ENCODE data around the gene XKR8.

The XKR8 gene

DNA sequence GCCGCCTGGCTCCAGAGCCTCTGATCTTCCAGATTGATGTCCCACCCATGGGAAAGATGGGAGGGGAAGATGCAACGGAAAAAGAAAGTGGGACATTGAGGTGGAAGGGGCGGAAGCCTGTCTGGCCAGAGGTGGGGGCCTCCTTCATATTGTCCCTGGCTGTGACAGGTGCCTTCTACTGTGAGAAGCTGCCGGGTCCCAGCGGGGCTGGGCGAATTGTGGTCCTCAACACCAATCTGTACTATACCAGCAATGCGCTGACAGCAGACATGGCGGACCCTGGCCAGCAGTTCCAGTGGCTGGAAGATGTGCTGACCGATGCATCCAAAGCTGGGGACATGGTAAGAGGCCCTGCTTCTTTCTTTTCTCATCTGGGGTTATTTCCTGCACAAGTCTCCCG, 5.6 kb upstream of the XKR8 start:
- Histone ChIP-seq H3K9me3 (ENCODE audit: control insufficient read depth, insufficient read depth, low read length) (no peaks in the 10 kb centered on the region), H3K36me3 (ENCODE audit: control insufficient read depth, insufficient read depth, low read length) (peaks cover 15% of the 10 kb centered on the region), H3K27me3 (ENCODE audit: control insufficient read depth, insufficient read depth, low read length) (no peaks in the 10 kb centered on the region), H3K4me3 (ENCODE audit: low read length) (no peak overlapping the region), H3K27ac (ENCODE audit: low read length) (no peak overlapping the region), H3K4me1 (ENCODE audit: control insufficient read depth, insufficient read depth, low read length) (0 out of 2 replicates have a peak, but pooled peaks cover 2% of the 10 kb centered on the region)
- WGBS (ENCODE audit: insufficient coverage, insufficient read length), result no CpG with 5 or more reads among the region's 10 CpGs
- no peak for DNase-seq (ENCODE audit: low read depth, low spot score)

- DNase-seq (ENCODE audit: low read depth, low spot score), result no peak
- H3K27me3 ChIP-seq (ENCODE audit: control insufficient read depth, insufficient read depth, low read length), result no peaks in the 10 kb centered on the region
- 0 out of 2 replicates have a peak, but pooled peaks cover 2% of the 10 kb centered on the region for H3K4me1 ChIP-seq (ENCODE audit: control insufficient read depth, insufficient read depth, low read length)
- no peak overlapping the region for H3K27ac ChIP-seq (ENCODE audit: low read length)
- WGBS (ENCODE audit: insufficient coverage, insufficient read length), result no CpG with 5 or more reads among the region's 6 CpGs
- H3K9me3 ChIP-seq (ENCODE audit: control insufficient read depth, insufficient read depth, low read length), result no peaks in the 10 kb centered on the region
- H3K36me3 ChIP-seq (ENCODE audit: control insufficient read depth, insufficient read depth, low read length), result peaks cover 14% of the 10 kb centered on the region
- H3K4me3 ChIP-seq (ENCODE audit: low read length), result no peak overlapping the region
Observed at GRCh38 chr1:27955076-27955475, 4.7 kb upstream of the XKR8 start.

GRCh38 chr1:27956761-27957160, 3.0 kb upstream of the XKR8 start:
- peaks cover 14% of the 10 kb centered on the region for H3K36me3 ChIP-seq (ENCODE audit: control insufficient read depth, insufficient read depth, low read length)
- no peak overlapping the region for H3K27ac ChIP-seq (ENCODE audit: low read length)
- no peaks in the 10 kb centered on the region for H3K27me3 ChIP-seq (ENCODE audit: control insufficient read depth, insufficient read depth, low read length)

GRCh38 chr1:27957655-27958054, 2.1 kb upstream of the XKR8 start:
- H3K4me3 ChIP-seq (ENCODE audit: low read length), result no peak overlapping the region
- no CpG with 5 or more reads among the region's 5 CpGs for WGBS (ENCODE audit: insufficient coverage, insufficient read length)
- no peak overlapping the region for H3K27ac ChIP-seq (ENCODE audit: low read length)
- DNase-seq (ENCODE audit: low read depth, low spot score), result no peak
- no peaks in the 10 kb centered on the region for H3K9me3 ChIP-seq (ENCODE audit: control insufficient read depth, insufficient read depth, low read length)
- peaks cover 14% of the 10 kb centered on the region for H3K36me3 ChIP-seq (ENCODE audit: control insufficient read depth, insufficient read depth, low read length)
- no peaks in the 10 kb centered on the region for H3K27me3 ChIP-seq (ENCODE audit: control insufficient read depth, insufficient read depth, low read length)
- H3K4me1 ChIP-seq (ENCODE audit: control insufficient read depth, insufficient read depth, low read length), result 0 out of 2 replicates have a peak, but pooled peaks cover 5% of the 10 kb centered on the region

More at GRCh38 chr1:27956761-27957160, 3.0 kb upstream of the XKR8 start:
- WGBS (ENCODE audit: insufficient coverage, insufficient read length), result no CpG with 5 or more reads among the region's 6 CpGs
- DNase-seq (ENCODE audit: low read depth, low spot score), result no peak
- Histone ChIP-seq H3K4me1 (ENCODE audit: control insufficient read depth, insufficient read depth, low read length) (0 out of 2 replicates have a peak, but pooled peaks cover 5% of the 10 kb centered on the region), H3K9me3 (ENCODE audit: control insufficient read depth, insufficient read depth, low read length) (no peaks in the 10 kb centered on the region), H3K4me3 (ENCODE audit: low read length) (no peak overlapping the region)

- Histone ChIP-seq H3K36me3 (ENCODE audit: control insufficient read depth, insufficient read depth, low read length) (peaks cover 14% of the 10 kb centered on the region), H3K9me3 (ENCODE audit: control insufficient read depth, insufficient read depth, low read length) (no peaks in the 10 kb centered on the region), H3K4me1 (ENCODE audit: control insufficient read depth, insufficient read depth, low read length) (0 out of 2 replicates have a peak, but pooled peaks cover 5% of the 10 kb centered on the region), H3K27me3 (ENCODE audit: control insufficient read depth, insufficient read depth, low read length) (no peaks in the 10 kb centered on the region), H3K4me3 (ENCODE audit: low read length) (no peak overlapping the region), H3K27ac (ENCODE audit: low read length) (no peak overlapping the region)
- WGBS (ENCODE audit: insufficient coverage, insufficient read length), result no CpG with 5 or more reads among the region's 26 CpGs
- DNase-seq (ENCODE audit: low read depth, low spot score), result no peak
Observed at GRCh38 chr1:27958513-27958912, 1.3 kb upstream of the XKR8 start.

GRCh38 chr1:27960762-27961645, 1.2 kb downstream of the XKR8 start:
- no peak for DNase-seq (ENCODE audit: low read depth, low spot score)
- Histone ChIP-seq H3K27ac (ENCODE audit: low read length) (no peak overlapping the region), H3K36me3 (ENCODE audit: control insufficient read depth, insufficient read depth, low read length) (peaks cover 5% of the 10 kb centered on the region)

DNA sequence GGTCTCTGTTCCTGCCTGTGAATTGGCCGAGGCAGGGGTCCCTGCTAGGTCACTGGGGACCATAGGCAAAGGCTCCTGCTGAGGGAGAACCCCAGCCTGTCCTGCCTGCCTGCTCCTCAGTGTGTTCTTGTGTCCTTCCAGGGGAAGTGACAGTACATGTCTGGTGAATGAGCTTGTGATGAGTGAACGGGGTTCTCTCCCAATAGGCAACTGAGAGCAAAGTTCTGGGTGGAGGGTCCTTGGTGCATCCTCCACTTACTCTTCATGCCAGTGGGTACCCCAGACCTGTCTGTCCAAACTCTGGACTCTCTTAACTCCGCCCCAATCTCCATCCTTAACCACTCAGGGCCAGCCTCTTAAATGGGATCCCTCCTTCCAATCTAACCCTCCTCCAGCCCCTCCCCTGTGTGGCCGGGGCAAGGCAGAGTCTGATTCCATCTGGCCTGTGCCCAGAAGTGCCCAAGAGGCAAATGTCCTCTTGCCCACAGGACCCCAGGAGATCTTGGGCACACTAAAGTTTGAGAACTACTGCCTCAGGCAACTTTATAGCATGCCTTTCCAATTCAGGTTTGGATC, 2.0 kb downstream of the XKR8 start:
- no CpG with 5 or more reads among the region's 4 CpGs for WGBS (ENCODE audit: insufficient coverage, insufficient read length)
- Histone ChIP-seq H3K27me3 (ENCODE audit: control insufficient read depth, insufficient read depth, low read length) (no peaks in the 10 kb centered on the region), H3K27ac (ENCODE audit: low read length) (no peak overlapping the region), H3K36me3 (ENCODE audit: control insufficient read depth, insufficient read depth, low read length) (peaks cover 8% of the 10 kb centered on the region), H3K4me3 (ENCODE audit: low read length) (no peak overlapping the region), H3K4me1 (ENCODE audit: control insufficient read depth, insufficient read depth, low read length) (0 out of 2 replicates have a peak, but pooled peaks cover 5% of the 10 kb centered on the region), H3K9me3 (ENCODE audit: control insufficient read depth, insufficient read depth, low read length) (no peaks in the 10 kb centered on the region)
- no peak for DNase-seq (ENCODE audit: low read depth, low spot score)

More at GRCh38 chr1:27960762-27961645, 1.2 kb downstream of the XKR8 start:
- H3K27me3 ChIP-seq (ENCODE audit: control insufficient read depth, insufficient read depth, low read length), result no peaks in the 10 kb centered on the region
- no peaks in the 10 kb centered on the region for H3K9me3 ChIP-seq (ENCODE audit: control insufficient read depth, insufficient read depth, low read length)
- no CpG with 5 or more reads among the region's 13 CpGs for WGBS (ENCODE audit: insufficient coverage, insufficient read length)
- H3K4me1 ChIP-seq (ENCODE audit: control insufficient read depth, insufficient read depth, low read length), result 0 out of 2 replicates have a peak, but pooled peaks cover 5% of the 10 kb centered on the region
- H3K4me3 ChIP-seq (ENCODE audit: low read length), result peak overlapping the region; percentile 64; the same call in 1 of the 2 replicates

GRCh38 chr1:27963393-27963792, 3.6 kb downstream of the XKR8 start:
- WGBS (ENCODE audit: insufficient coverage, insufficient read length), result no CpG with 5 or more reads among the region's 11 CpGs
- Histone ChIP-seq H3K27me3 (ENCODE audit: control insufficient read depth, insufficient read depth, low read length) (no peaks in the 10 kb centered on the region), H3K4me3 (ENCODE audit: low read length) (no peak overlapping the region), H3K4me1 (ENCODE audit: control insufficient read depth, insufficient read depth, low read length) (0 out of 2 replicates have a peak, but pooled peaks cover 5% of the 10 kb centered on the region), H3K36me3 (ENCODE audit: control insufficient read depth, insufficient read depth, low read length) (peaks cover 10% of the 10 kb centered on the region), H3K9me3 (ENCODE audit: control insufficient read depth, insufficient read depth, low read length) (no peaks in the 10 kb centered on the region), H3K27ac (ENCODE audit: low read length) (no peak overlapping the region)
- DNase-seq (ENCODE audit: low read depth, low spot score), result no peak

DNA sequence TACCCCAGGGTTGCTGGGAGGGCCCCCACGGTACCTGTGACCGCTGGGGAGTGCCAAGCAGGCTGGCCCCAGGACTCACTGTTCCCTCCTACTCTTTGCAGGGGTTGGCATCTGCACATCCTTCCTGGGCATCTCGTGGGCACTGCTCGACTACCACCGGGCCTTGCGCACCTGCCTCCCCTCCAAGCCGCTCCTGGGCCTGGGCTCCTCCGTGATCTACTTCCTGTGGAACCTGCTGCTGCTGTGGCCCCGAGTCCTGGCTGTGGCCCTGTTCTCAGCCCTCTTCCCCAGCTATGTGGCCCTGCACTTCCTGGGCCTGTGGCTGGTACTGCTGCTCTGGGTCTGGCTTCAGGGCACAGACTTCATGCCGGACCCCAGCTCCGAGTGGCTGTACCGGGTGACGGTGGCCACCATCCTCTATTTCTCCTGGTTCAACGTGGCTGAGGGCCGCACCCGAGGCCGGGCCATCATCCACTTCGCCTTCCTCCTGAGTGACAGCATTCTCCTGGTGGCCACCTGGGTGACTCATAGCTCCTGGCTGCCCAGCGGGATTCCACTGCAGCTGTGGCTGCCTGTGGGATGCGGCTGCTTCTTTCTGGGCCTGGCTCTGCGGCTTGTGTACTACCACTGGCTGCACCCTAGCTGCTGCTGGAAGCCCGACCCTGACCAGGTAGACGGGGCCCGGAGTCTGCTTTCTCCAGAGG, 6.8 kb downstream of the XKR8 start:
- WGBS (ENCODE audit: insufficient coverage, insufficient read length), result no CpG with 5 or more reads among the region's 24 CpGs
- no peaks in the 10 kb centered on the region for H3K27me3 ChIP-seq (ENCODE audit: control insufficient read depth, insufficient read depth, low read length)

More for the DNA sequence above, 6.8 kb downstream of the XKR8 start:
- peaks cover 7% of the 10 kb centered on the region; the same call in 1 of the 2 replicates for H3K36me3 ChIP-seq (ENCODE audit: control insufficient read depth, insufficient read depth, low read length)
- no peak overlapping the region for H3K27ac ChIP-seq (ENCODE audit: low read length)
- H3K4me1 ChIP-seq (ENCODE audit: control insufficient read depth, insufficient read depth, low read length), result no peaks in the 10 kb centered on the region
- no peaks in the 10 kb centered on the region for H3K9me3 ChIP-seq (ENCODE audit: control insufficient read depth, insufficient read depth, low read length)
- DNase-seq (ENCODE audit: low read depth, low spot score), result no peak
- no peak overlapping the region for H3K4me3 ChIP-seq (ENCODE audit: low read length)

Data from iPS DF 6.9 (cell line).